Cardiac fibroblast (primary cell): ENCODE measurements around the gene DNAH14.
A peak's percentile ranks its signal among the peaks of the same experiment; 100 is the strongest.
"Not testable (repeated sequence)": the region's sequence is repeated elsewhere in the genome, so short reads cannot be mapped to it uniquely, and the experiment has no call there.

Experiments used
- DNase-seq, 2 donors: peaks; one replicate each; pipeline versions ENCODE4 v3.0.0 to v3.0.0-alpha.2; 2010; ENCODE audit warnings: low read depth in 2 of 2
- H3K4me3 ChIP-seq, 2 donors: replicated peaks in 1 of 2; 1 replicate in 1 of 2; 2 replicates in 1 of 2; pipeline ENCODE4 v1.5.1; 2011; ENCODE audit warnings: low read depth in 2 of 2, low read length in 2 of 2, mild to moderate bottlenecking in 2 of 2, moderate library complexity in 1 of 2
- TF ChIP-seq, protein P1 (sequence below): IDR thresholded peaks from one replicate; pipeline ENCODE4 v1.5.1; 2011; ENCODE audit warnings: low read depth, mild to moderate bottlenecking, low read length, inconsistent platforms

DNAH14 gene

DNA sequence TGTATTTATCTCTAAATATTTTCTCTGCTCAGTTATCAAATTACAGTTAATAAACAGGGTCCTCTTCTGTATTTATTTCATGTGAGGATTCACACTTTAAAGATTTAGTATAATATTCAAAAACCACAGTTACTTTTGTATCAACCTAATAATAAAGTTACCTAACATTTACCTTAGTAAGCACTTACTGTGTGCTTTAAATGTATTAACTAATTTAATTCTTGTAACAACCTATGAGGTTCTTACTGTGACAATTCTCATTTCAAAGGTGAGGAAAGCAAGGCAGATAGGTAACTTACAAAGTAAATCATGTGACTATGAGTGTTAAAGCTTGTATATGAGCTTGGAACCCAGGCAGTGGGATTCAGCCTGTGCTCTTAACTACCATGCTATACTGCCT lies 30.2 kb downstream of the DNAH14 start:
- DNase-seq, result no peak

DNA sequence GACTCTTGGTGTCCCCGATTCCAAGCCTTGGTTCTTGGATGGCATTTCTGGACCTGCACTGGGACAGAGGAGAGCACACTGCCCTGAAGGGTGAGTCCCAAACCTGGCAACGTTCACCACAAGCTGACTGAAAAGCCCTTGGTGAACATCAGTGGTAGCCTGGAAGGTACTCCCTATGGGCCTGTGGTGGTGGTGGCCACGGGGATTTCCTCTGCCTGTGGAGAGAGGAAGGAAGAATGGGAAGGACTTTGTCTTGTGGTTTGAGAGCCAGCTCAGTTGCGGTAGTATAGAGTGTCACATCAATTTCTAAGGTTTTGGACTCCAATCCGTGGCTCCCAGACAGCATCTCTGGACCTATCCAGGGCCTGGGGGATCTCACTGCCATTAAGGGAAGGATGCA lies 50.7 kb downstream of the DNAH14 start:
- H3K4me3 ChIP-seq, result no peak overlapping the region
- TF ChIP-seq, protein P1, sequence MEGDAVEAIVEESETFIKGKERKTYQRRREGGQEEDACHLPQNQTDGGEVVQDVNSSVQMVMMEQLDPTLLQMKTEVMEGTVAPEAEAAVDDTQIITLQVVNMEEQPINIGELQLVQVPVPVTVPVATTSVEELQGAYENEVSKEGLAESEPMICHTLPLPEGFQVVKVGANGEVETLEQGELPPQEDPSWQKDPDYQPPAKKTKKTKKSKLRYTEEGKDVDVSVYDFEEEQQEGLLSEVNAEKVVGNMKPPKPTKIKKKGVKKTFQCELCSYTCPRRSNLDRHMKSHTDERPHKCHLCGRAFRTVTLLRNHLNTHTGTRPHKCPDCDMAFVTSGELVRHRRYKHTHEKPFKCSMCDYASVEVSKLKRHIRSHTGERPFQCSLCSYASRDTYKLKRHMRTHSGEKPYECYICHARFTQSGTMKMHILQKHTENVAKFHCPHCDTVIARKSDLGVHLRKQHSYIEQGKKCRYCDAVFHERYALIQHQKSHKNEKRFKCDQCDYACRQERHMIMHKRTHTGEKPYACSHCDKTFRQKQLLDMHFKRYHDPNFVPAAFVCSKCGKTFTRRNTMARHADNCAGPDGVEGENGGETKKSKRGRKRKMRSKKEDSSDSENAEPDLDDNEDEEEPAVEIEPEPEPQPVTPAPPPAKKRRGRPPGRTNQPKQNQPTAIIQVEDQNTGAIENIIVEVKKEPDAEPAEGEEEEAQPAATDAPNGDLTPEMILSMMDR, result no peak
- no peak for DNase-seq

More for the DNA sequence above, 30.2 kb downstream of the DNAH14 start:
- H3K4me3 ChIP-seq, result no peak overlapping the region
- TF ChIP-seq, protein P1, result no peak

DNA sequence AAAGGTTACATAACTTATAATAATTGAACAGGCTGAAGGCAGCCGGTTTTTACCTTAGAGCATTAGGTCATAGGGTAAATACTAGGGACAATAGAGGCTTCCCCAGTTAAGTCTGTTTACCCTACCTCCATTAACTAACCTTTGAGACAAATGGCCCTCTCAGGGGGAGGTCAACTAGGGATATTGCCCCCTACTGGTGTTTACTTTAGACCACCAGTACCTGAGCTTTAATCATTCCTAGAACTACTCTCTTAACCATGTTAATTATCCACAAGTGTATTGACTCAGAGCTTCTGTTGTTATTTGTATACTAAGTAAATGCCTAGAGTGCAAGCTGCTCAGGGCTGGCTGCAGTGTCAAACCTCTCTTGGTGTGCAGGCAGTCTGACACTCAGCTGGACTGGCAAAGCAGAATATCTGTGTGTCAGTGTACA lies 52.5 kb downstream of the DNAH14 start:
- not testable (repeated sequence) for DNase-seq, H3K4me3 ChIP-seq

DNA sequence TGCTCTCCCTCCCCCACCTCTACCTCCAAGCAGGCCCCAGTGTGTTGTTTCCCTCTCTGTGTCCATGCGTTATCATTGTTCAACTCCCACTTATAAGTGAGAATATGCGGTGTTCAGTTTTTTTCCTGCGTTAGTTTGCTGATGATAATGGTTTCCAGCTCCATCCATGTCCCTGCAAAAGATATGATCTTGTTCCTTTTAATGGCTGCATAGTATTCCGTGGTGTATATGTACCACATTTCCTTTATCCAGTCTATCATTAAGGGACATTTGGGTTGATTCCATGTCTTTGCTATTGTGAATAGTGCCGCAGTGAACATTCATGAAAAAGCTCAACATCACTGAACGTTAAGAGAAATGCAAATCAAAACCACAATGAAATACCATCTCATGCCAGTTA lies 58.6 kb downstream of the DNAH14 start:
- DNase-seq, result no peak
- TF ChIP-seq, protein P1, result no peak
- no peak overlapping the region for H3K4me3 ChIP-seq

DNA sequence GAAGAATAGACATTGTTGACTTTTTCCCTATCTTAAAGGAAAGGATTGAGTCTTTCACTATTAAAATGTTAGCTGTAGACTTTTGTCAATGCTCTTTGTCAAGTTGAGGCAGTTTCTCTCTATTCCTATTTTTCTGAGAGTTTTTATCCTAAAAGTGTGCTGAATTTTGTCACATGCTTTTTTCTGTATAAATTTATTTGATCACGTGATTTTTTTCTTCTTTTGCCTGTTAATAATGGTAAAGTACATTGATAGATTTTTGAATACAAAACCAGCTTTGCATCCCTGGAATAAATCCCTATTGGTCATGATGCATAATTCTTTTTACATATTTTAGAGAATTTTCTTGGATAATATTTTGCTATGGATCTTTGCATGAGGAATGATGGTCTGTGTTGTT lies 60.1 kb downstream of the DNAH14 start:
- no peak overlapping the region for H3K4me3 ChIP-seq
- TF ChIP-seq, protein P1, result no peak
- no peak for DNase-seq

DNA sequence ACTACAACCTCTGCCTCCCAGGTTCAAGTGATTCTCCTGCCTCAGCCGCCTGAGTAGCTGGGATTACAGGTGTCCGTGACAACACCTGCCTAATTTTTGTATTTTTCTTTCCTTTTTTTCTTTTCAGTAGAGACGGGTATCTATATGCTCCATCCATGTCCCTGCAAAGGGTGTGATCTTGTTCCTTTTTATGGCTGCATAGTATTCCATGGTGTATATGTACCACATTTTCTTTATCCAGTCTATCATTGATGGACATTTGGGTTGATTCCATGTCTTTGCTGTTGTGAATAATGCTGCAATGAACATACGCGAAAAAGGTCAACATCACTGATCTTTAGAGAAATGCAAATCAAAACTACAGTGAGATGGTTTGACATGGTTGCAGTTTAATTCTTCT lies 62.1 kb downstream of the DNAH14 start:
- H3K4me3 ChIP-seq, DNase-seq: not testable (repeated sequence)

DNA sequence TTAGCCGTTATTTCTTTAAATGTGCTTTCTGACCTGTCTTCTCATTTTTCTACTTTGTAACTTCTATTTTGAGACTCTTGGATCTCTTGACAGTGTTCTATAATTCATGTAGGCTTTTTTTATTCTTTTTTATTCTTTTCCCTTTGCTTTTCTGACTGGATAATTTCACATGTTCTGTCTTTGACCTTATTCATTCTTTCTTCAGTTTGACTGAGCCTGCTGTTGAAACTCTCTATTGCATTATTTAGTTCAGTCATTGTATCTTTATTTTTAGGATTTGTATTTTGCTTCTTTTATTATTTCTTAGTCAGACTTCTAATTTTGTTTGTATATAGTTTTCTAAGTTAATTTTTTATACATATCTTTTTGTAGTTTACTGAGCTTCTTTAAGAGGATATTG lies 66.1 kb downstream of the DNAH14 start:
- no peak for DNase-seq
- TF ChIP-seq, protein P1, result no peak
- no peak overlapping the region for H3K4me3 ChIP-seq

DNA sequence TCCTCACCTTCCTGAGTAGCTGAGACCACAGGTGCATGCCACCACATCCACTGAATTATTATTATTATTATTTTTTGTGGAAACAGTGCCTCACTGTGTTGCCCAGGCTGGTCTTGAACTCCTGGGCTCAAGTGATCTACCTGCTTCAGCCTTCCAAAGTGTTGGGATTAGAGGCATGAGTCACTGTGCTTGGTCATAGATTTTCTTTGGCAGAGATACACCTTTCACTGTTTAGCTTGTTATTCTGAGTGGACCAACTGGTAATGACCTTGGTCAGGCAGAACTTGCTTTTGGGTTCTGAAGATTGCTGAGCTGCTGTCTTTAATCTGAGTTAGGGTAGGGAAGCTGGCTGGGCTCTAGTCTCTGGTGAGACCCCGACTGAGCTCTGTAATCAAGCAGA lies 66.8 kb downstream of the DNAH14 start:
- DNase-seq, result peak in 1 of 2 donors; percentile 0
- TF ChIP-seq, protein P1, result no peak
- no peak overlapping the region for H3K4me3 ChIP-seq
